GM23338 (cell line): ENCODE data around the gene RPL31. TPM values are rescaled to one million over a fixed set of nuclear protein-coding genes. Genes with fewer than 3 reads are reported as not detected.

Source experiments
- ATAC-seq: fragments of 200-7000 bp; cut with Tn5 transposase; 3 replicates; pipeline ENCODE4 v1.9.1; 2020
- DNase-seq: peaks from one replicate; pipeline ENCODE4 v3.0.0-alpha.2; 2015; ENCODE audit warnings: low spot score
- H2AFZ ChIP-seq: fragments of 200-600 bp; sonication (generic); 2 replicates; pipeline ENCODE4 v1.8.0; 2016; ENCODE audit warnings: antibody characterized with exemption, mild to moderate bottlenecking, moderate library complexity
- H3F3A ChIP-seq: fragments of 200-600 bp; sonication (generic); replicated peaks from 2 replicates; pipeline ENCODE4 v1.8.0; 2017; ENCODE audit warnings: antibody characterized with exemption, mixed run types, low read depth
- H3K27ac ChIP-seq: fragments of 200-600 bp; sonication (generic); 2 replicates; pipeline ENCODE4 v1.6.1; 2016; ENCODE audit warnings: low read depth
- H3K27me3 ChIP-seq: fragments of 200-600 bp; sonication (generic); 2 replicates; pipeline ENCODE4 v1.8.0; 2016; ENCODE audit warnings: mild to moderate bottlenecking, mixed run types, moderate library complexity; ENCODE audit not compliant: insufficient read depth
- H3K36me3 ChIP-seq: fragments of 200-600 bp; sonication (generic); 2 replicates; pipeline ENCODE4 v1.8.0; 2016; ENCODE audit warnings: mild to moderate bottlenecking; ENCODE audit not compliant: insufficient read depth
- H3K4me1 ChIP-seq: fragments of 200-600 bp; sonication (generic); 2 replicates; pipeline ENCODE4 v1.8.0; 2016; ENCODE audit warnings: mild to moderate bottlenecking, moderate library complexity; ENCODE audit not compliant: insufficient read depth
- H3K4me2 ChIP-seq: fragments of 200-600 bp; sonication (generic); 2 replicates; pipeline ENCODE4 v1.7.1; 2017; ENCODE audit warnings: mixed run types
- H3K4me3 ChIP-seq: fragments of 200-600 bp; sonication (generic); 2 replicates; pipeline ENCODE4 v1.6.1; 2016; ENCODE audit warnings: mixed run types
- H3K79me2 ChIP-seq: fragments of 200-600 bp; sonication (generic); replicated peaks from 2 replicates; pipeline ENCODE4 v1.8.0; 2017; ENCODE audit warnings: mild to moderate bottlenecking; ENCODE audit not compliant: insufficient read depth
- H3K9me2 ChIP-seq: fragments of 200-600 bp; sonication (generic); 2 replicates; pipeline ENCODE4 v1.8.0; 2017; ENCODE audit not compliant: insufficient read depth
- H4K20me1 ChIP-seq: fragments of 200-600 bp; sonication (generic); replicated peaks from 2 replicates; pipeline ENCODE4 v1.8.0; 2017; ENCODE audit warnings: mild to moderate bottlenecking; ENCODE audit not compliant: insufficient read depth
- H3K27ac Mint-ChIP-seq: 2 replicates; pipeline ENCODE4 v1.8.0; 2020; ENCODE audit warnings: inconsistent platforms, mild to moderate bottlenecking, moderate library complexity, mixed read lengths
- H3K27me3 Mint-ChIP-seq: 3 replicates; pipeline ENCODE4 v1.8.0; 2022; ENCODE audit warnings: low read depth, mild to moderate bottlenecking, moderate library complexity, mixed read lengths, inconsistent platforms; ENCODE audit not compliant: insufficient read depth, poor library complexity
- H3K36me3 Mint-ChIP-seq: 3 replicates; pipeline ENCODE4 v1.8.0; 2021; ENCODE audit warnings: low read depth, mild to moderate bottlenecking, inconsistent platforms, moderate library complexity, mixed read lengths
- H3K4me1 Mint-ChIP-seq: 3 replicates; pipeline ENCODE4 v1.8.0; 2020; ENCODE audit warnings: mild to moderate bottlenecking, inconsistent platforms, mixed read lengths
- H3K4me3 Mint-ChIP-seq: 3 replicates; pipeline ENCODE4 v1.8.0; 2021; ENCODE audit warnings: moderate library complexity, mild to moderate bottlenecking, inconsistent platforms, mixed read lengths
- H3K9me3 Mint-ChIP-seq: 3 replicates; pipeline ENCODE4 v1.8.0; 2020; ENCODE audit warnings: moderate library complexity, mild to moderate bottlenecking, inconsistent platforms, mixed read lengths
- CREB1 ChIP-seq: fragments of 250-450 bp; sonication (Bioruptor Pico); IDR thresholded peaks from 2 replicates; pipeline ENCODE4 v1.5.0; 2020; ENCODE audit warnings: low read depth, mild to moderate bottlenecking, moderate library complexity
- EZH2 ChIP-seq: fragments of 200-600 bp; sonication (generic); IDR thresholded peaks from one replicate; pipeline ENCODE4 v1.8.0; 2017; ENCODE audit warnings: antibody characterized with exemption, mild to moderate bottlenecking, low read depth; ENCODE audit not compliant: unreplicated experiment
- POLR2AphosphoS5 ChIP-seq: IDR thresholded peaks from 2 replicates; pipeline ENCODE4 v1.6.1; 2016; ENCODE audit warnings: antibody characterized with exemption, low read depth
- STAT1 ChIP-seq: IDR thresholded peaks from one replicate; pipeline ENCODE4 v1.6.1; 2016; ENCODE audit warnings: antibody characterized with exemption; ENCODE audit not compliant: unreplicated experiment
- ZNF114 ChIP-seq: fragments of 250-450 bp; sonication (Bioruptor Pico); IDR thresholded peaks from 2 replicates; pipeline ENCODE4 v1.5.0; 2020; ENCODE audit warnings: mild to moderate bottlenecking, moderate library complexity
- ZNF331 ChIP-seq: fragments of 250-450 bp; sonication (Bioruptor Pico); IDR thresholded peaks from 2 replicates; pipeline ENCODE4 v1.5.0; 2020; ENCODE audit warnings: low read depth, mild to moderate bottlenecking, moderate library complexity
- polyA plus RNA-seq: library from polyadenylated mRNA; unstranded; fragments of >200 nt; fragmentation: Nextera tagmentation; extraction: Ambion mirVana; gene quantifications from 2 replicates; pipeline ENCODE4 v1.2.1, GENCODE V29; 2016
- total RNA-seq: library from RNA; depleted of rRNA; stranded (reverse); fragments of >200 nt; shearing (Covaris generic); gene quantifications from 2 replicates; pipeline ENCODE4 v1.2.3, GENCODE V29; 2014
- TF ChIP-seq, protein P1 (sequence below): fragments of 250-450 bp; sonication (Bioruptor Pico); IDR thresholded peaks from 2 replicates; pipeline ENCODE4 v1.5.0; 2020; ENCODE audit warnings: mild to moderate bottlenecking, moderate library complexity

RPL31 gene
- total and polyA plus RNA-seq, 2 experiments from 2014 or later, result 819 to 3,213 TPM

DNA sequence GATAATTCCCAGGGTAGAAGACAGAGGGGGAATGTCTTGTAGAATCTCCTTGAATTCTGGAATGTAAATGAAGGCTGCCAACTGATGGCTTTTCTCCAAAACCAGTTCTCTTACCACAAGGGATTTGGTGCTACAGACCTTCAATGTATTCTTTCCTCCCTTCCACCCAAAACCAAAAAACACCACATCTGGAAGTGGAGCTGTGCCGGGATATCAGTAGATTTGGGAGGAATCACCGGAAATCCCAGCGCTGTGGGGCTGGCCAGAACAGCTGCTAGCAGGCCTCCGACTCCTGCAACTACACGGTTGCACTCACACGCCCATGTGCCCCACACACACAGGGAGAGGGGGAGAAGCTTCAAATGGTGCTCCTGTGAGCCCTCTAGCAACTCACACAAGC is 45.7 kb downstream of the RPL31 start:
- H3K27me3 ChIP-seq, result no peaks in the 10 kb centered on the region
- Mint-ChIP-seq H3K27ac (peak overlapping the region; percentile 36; the same call in 1 of the 2 replicates), H3K27me3 (peaks cover 9% of the 10 kb centered on the region), H3K9me3 (no peaks in the 10 kb centered on the region), H3K36me3 (peaks cover 45% of the 10 kb centered on the region), H3K4me3 (no peak overlapping the region), H3K4me1 (peaks cover 32% of the 10 kb centered on the region)
- ATAC-seq (no peak), DNase-seq (no peak)
- peaks cover 6% of the 10 kb centered on the region; the same call in 1 of the 2 replicates for H3K4me1 ChIP-seq
- no peaks in the 10 kb centered on the region; the same call in 1 of the 2 replicates for H4K20me1 ChIP-seq
- no peaks in the 10 kb centered on the region for H3K9me2 ChIP-seq
- no peaks in the 10 kb centered on the region for H3K79me2 ChIP-seq
- H3F3A ChIP-seq, result no peaks in the 10 kb centered on the region
- no peak overlapping the region for H3K4me3 ChIP-seq
- H3K27ac ChIP-seq, result no peak overlapping the region
- H3K4me2 ChIP-seq, result no peak overlapping the region
- no peak for TF ChIP-seq ZNF114 (CRISPR knock-in tag)
- no peak for TF ChIP-seq CREB1 (CRISPR knock-in tag)
- no peak for TF ChIP-seq POLR2AphosphoS5
- TF ChIP-seq, protein P1, sequence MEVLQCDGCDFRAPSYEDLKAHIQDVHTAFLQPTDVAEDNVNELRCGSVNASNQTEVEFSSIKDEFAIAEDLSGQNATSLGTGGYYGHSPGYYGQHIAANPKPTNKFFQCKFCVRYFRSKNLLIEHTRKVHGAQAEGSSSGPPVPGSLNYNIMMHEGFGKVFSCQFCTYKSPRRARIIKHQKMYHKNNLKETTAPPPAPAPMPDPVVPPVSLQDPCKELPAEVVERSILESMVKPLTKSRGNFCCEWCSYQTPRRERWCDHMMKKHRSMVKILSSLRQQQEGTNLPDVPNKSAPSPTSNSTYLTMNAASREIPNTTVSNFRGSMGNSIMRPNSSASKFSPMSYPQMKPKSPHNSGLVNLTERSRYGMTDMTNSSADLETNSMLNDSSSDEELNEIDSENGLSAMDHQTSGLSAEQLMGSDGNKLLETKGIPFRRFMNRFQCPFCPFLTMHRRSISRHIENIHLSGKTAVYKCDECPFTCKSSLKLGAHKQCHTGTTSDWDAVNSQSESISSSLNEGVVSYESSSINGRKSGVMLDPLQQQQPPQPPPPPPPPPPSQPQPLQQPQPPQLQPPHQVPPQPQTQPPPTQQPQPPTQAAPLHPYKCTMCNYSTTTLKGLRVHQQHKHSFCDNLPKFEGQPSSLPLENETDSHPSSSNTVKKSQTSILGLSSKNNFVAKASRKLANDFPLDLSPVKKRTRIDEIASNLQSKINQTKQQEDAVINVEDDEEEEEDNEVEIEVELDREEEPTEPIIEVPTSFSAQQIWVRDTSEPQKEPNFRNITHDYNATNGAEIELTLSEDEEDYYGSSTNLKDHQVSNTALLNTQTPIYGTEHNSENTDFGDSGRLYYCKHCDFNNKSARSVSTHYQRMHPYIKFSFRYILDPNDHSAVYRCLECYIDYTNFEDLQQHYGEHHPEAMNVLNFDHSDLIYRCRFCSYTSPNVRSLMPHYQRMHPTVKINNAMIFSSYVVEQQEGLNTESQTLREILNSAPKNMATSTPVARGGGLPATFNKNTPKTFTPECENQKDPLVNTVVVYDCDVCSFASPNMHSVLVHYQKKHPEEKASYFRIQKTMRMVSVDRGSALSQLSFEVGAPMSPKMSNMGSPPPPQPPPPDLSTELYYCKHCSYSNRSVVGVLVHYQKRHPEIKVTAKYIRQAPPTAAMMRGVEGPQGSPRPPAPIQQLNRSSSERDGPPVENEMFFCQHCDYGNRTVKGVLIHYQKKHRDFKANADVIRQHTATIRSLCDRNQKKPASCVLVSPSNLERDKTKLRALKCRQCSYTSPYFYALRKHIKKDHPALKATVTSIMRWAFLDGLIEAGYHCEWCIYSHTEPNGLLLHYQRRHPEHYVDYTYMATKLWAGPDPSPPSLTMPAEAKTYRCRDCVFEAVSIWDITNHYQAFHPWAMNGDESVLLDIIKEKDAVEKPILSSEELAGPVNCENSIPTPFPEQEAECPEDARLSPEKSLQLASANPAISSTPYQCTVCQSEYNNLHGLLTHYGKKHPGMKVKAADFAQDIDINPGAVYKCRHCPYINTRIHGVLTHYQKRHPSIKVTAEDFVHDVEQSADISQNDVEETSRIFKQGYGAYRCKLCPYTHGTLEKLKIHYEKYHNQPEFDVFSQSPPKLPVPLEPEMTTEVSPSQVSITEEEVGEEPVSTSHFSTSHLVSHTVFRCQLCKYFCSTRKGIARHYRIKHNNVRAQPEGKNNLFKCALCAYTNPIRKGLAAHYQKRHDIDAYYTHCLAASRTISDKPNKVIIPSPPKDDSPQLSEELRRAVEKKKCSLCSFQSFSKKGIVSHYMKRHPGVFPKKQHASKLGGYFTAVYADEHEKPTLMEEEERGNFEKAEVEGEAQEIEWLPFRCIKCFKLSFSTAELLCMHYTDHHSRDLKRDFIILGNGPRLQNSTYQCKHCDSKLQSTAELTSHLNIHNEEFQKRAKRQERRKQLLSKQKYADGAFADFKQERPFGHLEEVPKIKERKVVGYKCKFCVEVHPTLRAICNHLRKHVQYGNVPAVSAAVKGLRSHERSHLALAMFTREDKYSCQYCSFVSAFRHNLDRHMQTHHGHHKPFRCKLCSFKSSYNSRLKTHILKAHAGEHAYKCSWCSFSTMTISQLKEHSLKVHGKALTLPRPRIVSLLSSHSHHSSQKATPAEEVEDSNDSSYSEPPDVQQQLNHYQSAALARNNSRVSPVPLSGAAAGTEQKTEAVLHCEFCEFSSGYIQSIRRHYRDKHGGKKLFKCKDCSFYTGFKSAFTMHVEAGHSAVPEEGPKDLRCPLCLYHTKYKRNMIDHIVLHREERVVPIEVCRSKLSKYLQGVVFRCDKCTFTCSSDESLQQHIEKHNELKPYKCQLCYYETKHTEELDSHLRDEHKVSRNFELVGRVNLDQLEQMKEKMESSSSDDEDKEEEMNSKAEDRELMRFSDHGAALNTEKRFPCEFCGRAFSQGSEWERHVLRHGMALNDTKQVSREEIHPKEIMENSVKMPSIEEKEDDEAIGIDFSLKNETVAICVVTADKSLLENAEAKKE (CRISPR knock-in tag), result no peak
- no peak for TF ChIP-seq ZNF331 (CRISPR knock-in tag)
- no peak for TF ChIP-seq EZH2
- no peak overlapping the region for H2AFZ ChIP-seq
- H3K36me3 ChIP-seq, result peaks cover 7% of the 10 kb centered on the region; the same call in 1 of the 2 replicates

DNA sequence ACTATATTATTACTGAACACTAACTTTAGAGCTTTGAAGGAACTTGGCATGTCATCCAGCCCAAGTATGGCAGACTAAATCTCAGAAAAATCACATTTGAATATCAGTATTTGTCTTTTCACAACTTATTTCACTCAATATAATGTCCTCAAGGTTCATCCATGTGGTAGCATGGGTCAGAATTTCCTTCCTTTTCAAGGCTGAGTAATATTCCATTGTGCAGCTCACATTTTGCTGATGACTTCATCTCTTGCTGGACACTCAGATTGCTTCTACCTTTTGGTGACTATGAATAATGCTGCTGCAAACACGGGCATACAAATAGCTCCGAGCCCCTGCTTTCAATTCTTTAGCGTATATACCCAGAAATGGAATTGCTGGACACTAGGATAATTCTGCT is 46.7 kb downstream of the RPL31 start:
- Histone ChIP-seq H3K9me2 (no peaks in the 10 kb centered on the region), H3F3A (no peaks in the 10 kb centered on the region)
- peaks cover 12% of the 10 kb centered on the region for H3K27me3 Mint-ChIP-seq
- TF ChIP-seq, protein P1 (CRISPR knock-in tag), result no peak
- no peak for TF ChIP-seq STAT1

More for the DNA sequence above, 46.7 kb downstream of the RPL31 start:
- Mint-ChIP-seq H3K4me1 (peaks cover 34% of the 10 kb centered on the region), H3K4me3 (no peak overlapping the region), H3K9me3 (no peaks in the 10 kb centered on the region), H3K27ac (no peak overlapping the region), H3K36me3 (peaks cover 52% of the 10 kb centered on the region)
- no peak for ATAC-seq
- DNase-seq, result no peak
- Histone ChIP-seq H4K20me1 (no peaks in the 10 kb centered on the region; the same call in 1 of the 2 replicates), H3K27me3 (no peaks in the 10 kb centered on the region), H3K4me3 (no peak overlapping the region), H3K4me1 (peaks cover 9% of the 10 kb centered on the region; the same call in 1 of the 2 replicates), H3K36me3 (peaks cover 7% of the 10 kb centered on the region; the same call in 1 of the 2 replicates), H2AFZ (no peak overlapping the region), H3K27ac (no peak overlapping the region), H3K4me2 (no peak overlapping the region), H3K79me2 (no peaks in the 10 kb centered on the region)
